HEK293 (cell line): ENCODE measurements around the gene KATNAL1.
"Not testable (repeated sequence)": the region's sequence is repeated elsewhere in the genome, so short reads cannot be mapped to it uniquely, and the experiment has no call there.

Experiments
- CTCF ChIA-PET: fragments of 350-600 bp; formaldehyde crosslinking; extraction: SDS; loops from one replicate; lab custom pipeline; 2021; ENCODE audit warnings: antibody characterized with exemption; lab: Yijun Ruan, JAX
- POLR2A ChIA-PET: fragments of 300-600 bp; formaldehyde crosslinking; extraction: SDS; loops from one replicate; lab custom pipeline; 2020; ENCODE audit warnings: antibody characterized with exemption, inconsistent platforms; lab: Yijun Ruan, JAX
- H3K27ac ChIP-seq: fragments of 200-500 bp; sonication (Bioruptor generic); 2 replicates; pipeline ENCODE4 v1.5.1; 2014; ENCODE audit warnings: low read depth, low read length, control low read depth, inconsistent platforms; ENCODE audit errors: extremely low read depth
- H3K36me3 ChIP-seq, 2 experiments: fragments of 200-500 bp in 1 of 2; sonication (Bioruptor generic) in 1 of 2; 1 replicate in 1 of 2; 2 replicates in 1 of 2; pipeline ENCODE4 v1.5.1; 2014 to 2017; ENCODE audit warnings: inconsistent platforms in 2 of 2, low read length in 2 of 2; ENCODE audit not compliant: control insufficient read depth in 2 of 2, insufficient read depth in 1 of 2
- H3K4me1 ChIP-seq: fragments of 200-500 bp; sonication (Bioruptor generic); 2 replicates; pipeline ENCODE4 v1.5.1; 2014; ENCODE audit warnings: mild to moderate bottlenecking, low read length, inconsistent platforms; ENCODE audit not compliant: control insufficient read depth, insufficient read depth
- H3K4me3 ChIP-seq: 2 replicates; pipeline ENCODE4 v1.5.1; 2011; ENCODE audit warnings: low read depth, mild to moderate bottlenecking, control low read depth, low read length, moderate library complexity
- H3K9me3 ChIP-seq: fragments of 200-500 bp; sonication (Bioruptor generic); 2 replicates; pipeline ENCODE4 v1.5.1; 2014; ENCODE audit warnings: low read depth, low read length, inconsistent platforms; ENCODE audit not compliant: control insufficient read depth, insufficient read depth
- FEZF1 ChIP-seq: fragments of 450-650 bp; formaldehyde crosslinking; IDR thresholded peaks from 2 replicates; pipeline ENCODE4 v1.5.1; 2016; ENCODE audit warnings: missing biosample characterization, missing genetic modification characterization
- GFI1B ChIP-seq: fragments of 450-650 bp; formaldehyde crosslinking; IDR thresholded peaks from 2 replicates; pipeline ENCODE4 v1.5.1; 2016; ENCODE audit warnings: missing biosample characterization, missing genetic modification characterization
- KLF7 ChIP-seq: fragments of 450-650 bp; formaldehyde crosslinking; IDR thresholded peaks from 2 replicates; pipeline ENCODE4 v1.5.1; 2016; ENCODE audit warnings: missing biosample characterization, missing genetic modification characterization, borderline replicate concordance
- MZF1 ChIP-seq: fragments of 450-650 bp; formaldehyde crosslinking; IDR thresholded peaks from 2 replicates; pipeline ENCODE4 v1.5.1; 2017; ENCODE audit warnings: missing biosample characterization, missing genetic modification characterization, borderline replicate concordance
- PRDM6 ChIP-seq: fragments of 450-650 bp; formaldehyde crosslinking; IDR thresholded peaks from 2 replicates; pipeline ENCODE4 v1.5.1; 2017; ENCODE audit warnings: missing biosample characterization, missing genetic modification characterization
- REPIN1 ChIP-seq: fragments of 450-650 bp; formaldehyde crosslinking; IDR thresholded peaks from 2 replicates; pipeline ENCODE4 v1.5.1; 2017; ENCODE audit warnings: missing biosample characterization, missing genetic modification characterization, low read depth
- YY1 ChIP-seq: fragments of 450-650 bp; formaldehyde crosslinking; IDR thresholded peaks from 2 replicates; pipeline ENCODE4 v1.5.1; 2018; ENCODE audit warnings: missing biosample characterization, missing genetic modification characterization
- ZBTB20 ChIP-seq: fragments of 450-650 bp; formaldehyde crosslinking; IDR thresholded peaks from 2 replicates; pipeline ENCODE4 v1.5.1; 2016; ENCODE audit warnings: missing biosample characterization, missing genetic modification characterization
- ZIC2 ChIP-seq: fragments of 450-650 bp; formaldehyde crosslinking; IDR thresholded peaks from 2 replicates; pipeline ENCODE4 v1.5.1; 2016; ENCODE audit warnings: missing biosample characterization, missing genetic modification characterization
- ZNF121 ChIP-seq: fragments of 450-650 bp; formaldehyde crosslinking; IDR thresholded peaks from 2 replicates; pipeline ENCODE4 v1.5.1; 2016; ENCODE audit warnings: missing biosample characterization, missing genetic modification characterization
- ZNF175 ChIP-seq: fragments of 450-650 bp; formaldehyde crosslinking; IDR thresholded peaks from 2 replicates; pipeline ENCODE4 v1.5.1; 2016; ENCODE audit warnings: missing biosample characterization, missing genetic modification characterization
- ZNF280D ChIP-seq: fragments of 450-650 bp; formaldehyde crosslinking; IDR thresholded peaks from 2 replicates; pipeline ENCODE4 v1.5.1; 2016; ENCODE audit warnings: missing biosample characterization, missing genetic modification characterization
- ZNF341 ChIP-seq: fragments of 450-650 bp; formaldehyde crosslinking; IDR thresholded peaks from 2 replicates; pipeline ENCODE4; 2016; ENCODE audit warnings: low read depth, missing biosample characterization, missing genetic modification characterization
- ZNF37A ChIP-seq: fragments of 450-650 bp; IDR thresholded peaks from 2 replicates; pipeline ENCODE4 v1.5.1; 2018; ENCODE audit warnings: missing biosample characterization, missing genetic modification characterization
- ZNF600 ChIP-seq: fragments of 450-650 bp; formaldehyde crosslinking; IDR thresholded peaks from 2 replicates; pipeline ENCODE4 v1.5.1; 2016; ENCODE audit warnings: missing biosample characterization, missing genetic modification characterization
- ZNF830 ChIP-seq: fragments of 450-650 bp; IDR thresholded peaks from 2 replicates; pipeline ENCODE4 v1.5.0; 2018; ENCODE audit warnings: missing biosample characterization, missing genetic modification characterization, low read depth, mild to moderate bottlenecking, moderate library complexity
- ZNF843 ChIP-seq: fragments of 450-650 bp; formaldehyde crosslinking; IDR thresholded peaks from 2 replicates; pipeline ENCODE4 v1.5.1; 2016; ENCODE audit warnings: missing biosample characterization, missing genetic modification characterization
- ZSCAN30 ChIP-seq: fragments of 450-650 bp; IDR thresholded peaks from 2 replicates; pipeline ENCODE4 v1.5.1; 2018; ENCODE audit warnings: missing biosample characterization, mild to moderate bottlenecking, missing genetic modification characterization, moderate library complexity

The KATNAL1 gene

DNA sequence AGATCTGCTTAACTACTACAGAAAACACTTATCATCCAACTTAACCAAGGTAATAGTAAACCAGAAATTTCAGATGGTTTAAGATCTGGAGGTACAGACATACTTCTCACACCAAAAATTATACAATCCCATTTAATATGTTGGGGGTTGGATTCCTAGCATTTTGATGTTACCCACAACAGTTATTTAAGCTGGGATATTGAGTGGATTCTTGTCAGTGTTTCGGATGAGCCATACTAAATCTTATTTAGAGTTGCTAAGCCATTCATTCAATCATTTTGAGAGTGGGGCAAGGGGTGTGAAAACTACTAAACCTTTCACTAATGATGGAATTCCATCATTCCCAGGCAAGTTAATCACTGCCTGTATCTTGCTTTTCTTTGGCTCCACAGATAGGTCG, 40.6 kb downstream of the KATNAL1 start (continued):
- TF ChIP-seq KLF7 (tag by site-specific recombination) (no peak), REPIN1 (tag by site-specific recombination) (no peak), YY1 (tag by site-specific recombination) (no peak), ZSCAN30 (tag by site-specific recombination) (no peak)

DNA sequence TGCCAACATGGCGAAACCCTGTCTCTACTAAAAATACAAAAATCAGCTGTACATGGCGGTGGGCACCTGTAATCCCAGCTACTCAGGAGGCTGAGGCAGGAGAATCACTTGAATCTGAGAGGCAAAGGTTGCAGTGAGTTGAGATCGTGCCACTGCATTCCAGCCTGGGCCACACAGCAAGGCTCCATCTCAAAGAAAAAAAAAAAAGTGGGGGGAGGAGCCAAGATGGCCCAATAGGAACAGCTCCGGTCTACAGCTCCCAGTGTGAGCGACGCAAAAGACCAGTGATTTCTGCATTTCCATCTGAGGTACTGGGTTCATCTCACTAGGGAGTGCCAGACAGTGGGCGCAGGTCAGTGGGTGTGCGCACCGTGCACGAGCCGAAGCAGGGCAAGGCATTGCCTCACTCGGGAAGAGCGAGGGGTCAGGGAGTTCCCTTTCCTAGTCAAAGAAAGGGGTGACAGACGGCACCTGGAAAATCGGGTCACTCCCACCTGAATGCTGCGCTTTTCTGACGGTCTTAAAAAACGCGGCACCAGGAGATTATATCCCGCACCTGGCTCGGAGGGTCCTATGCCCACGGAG, 48.1 kb downstream of the KATNAL1 start:
- H3K27ac ChIP-seq, H3K4me3 ChIP-seq, H3K4me1 ChIP-seq, H3K36me3 ChIP-seq, CTCF ChIA-PET: not testable (repeated sequence)
- POLR2A ChIA-PET, result interaction anchor here (0.6 kb wide), 1 partner anchor 70 kb away, joined by 3 read pairs; no protein-coding TSS in a partner anchor
- TF ChIP-seq ZNF341 (tag by site-specific recombination), result peak; percentile 37
- TF ChIP-seq, all 188 proteins: peak for 1; not testable (repeated sequence) for 187
- not testable (repeated sequence) for H3K9me3 ChIP-seq

DNA sequence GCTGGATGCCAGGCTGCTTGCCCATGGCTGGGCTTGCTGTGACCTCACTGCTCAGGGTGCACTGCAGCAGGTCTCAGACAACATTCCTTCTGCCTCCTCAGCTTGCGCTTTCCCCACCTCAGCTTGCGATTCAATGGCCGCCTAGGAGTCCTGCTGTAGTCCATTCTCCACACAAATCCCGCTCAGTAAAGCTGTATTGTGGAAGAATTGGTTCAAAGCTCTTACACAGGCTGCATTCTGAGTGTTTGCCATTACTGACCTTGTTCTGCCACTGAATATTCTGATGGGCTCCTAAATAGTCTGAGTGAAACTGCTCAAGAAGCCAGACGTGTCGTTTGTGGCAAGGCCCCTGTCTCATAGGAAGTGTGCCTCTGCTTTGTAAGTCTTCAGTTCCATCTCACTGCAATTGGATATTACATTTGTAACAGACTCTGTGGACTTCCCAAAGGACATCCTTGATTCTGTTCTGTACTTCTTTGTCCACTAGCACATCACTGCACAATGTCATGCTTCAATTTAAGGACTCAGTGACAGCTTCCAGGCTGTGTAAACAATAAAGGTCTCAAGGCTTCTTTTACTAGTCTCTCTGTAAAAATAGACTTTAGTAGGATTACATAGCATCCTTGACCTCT, 49.8 kb downstream of the KATNAL1 start:
- Histone ChIP-seq H3K4me3 (no peak overlapping the region), H3K4me1 (0 out of 2 replicates have a peak, but pooled peaks cover 4% of the 10 kb centered on the region), H3K36me3 (peaks cover 0 to 3% of the 10 kb centered on the region in 2 experiments; a peak in 1 of 3 replicates), H3K27ac (no peak overlapping the region), H3K9me3 (no peaks in the 10 kb centered on the region)
- ChIA-PET POLR2A (no interaction called here), CTCF (no interaction called here)
- peak; percentile 59 for TF ChIP-seq ZNF600 (tag by site-specific recombination)
- TF ChIP-seq ZNF175 (tag by site-specific recombination), result no peak
- TF ChIP-seq PRDM6, result peak; percentile 28; the same call in 1 of the 2 replicates
- peak; percentile 57 for TF ChIP-seq ZIC2 (tag by site-specific recombination)

GRCh38 chr13:30256713-30257467, 50.5 kb downstream of the KATNAL1 start:
- TF ChIP-seq MZF1 (tag by site-specific recombination) (peak; percentile 18; the same call in 1 of the 2 replicates), FEZF1 (tag by site-specific recombination) (peak; percentile 30; the same call in 1 of the 2 replicates), ZIC2 (tag by site-specific recombination) (no peak), PRDM6 (0 out of 2 replicates have a peak, but pooled peaks have one; percentile 12), ZNF37A (tag by site-specific recombination) (no peak), ZNF121 (no peak), ZNF830 (tag by site-specific recombination) (no peak), ZNF843 (tag by site-specific recombination) (no peak), GFI1B (tag by site-specific recombination) (no peak), ZNF280D (no peak), ZBTB20 (no peak)
- no peak overlapping the region for H3K4me3 ChIP-seq
- H3K27ac ChIP-seq, result no peak overlapping the region
- no peaks in the 10 kb centered on the region for H3K9me3 ChIP-seq
- H3K36me3 ChIP-seq, result peaks cover 0 to 3% of the 10 kb centered on the region in 2 experiments; a peak in 1 of 3 replicates
- ChIA-PET POLR2A (no interaction called here), CTCF (no interaction called here)
- 0 out of 2 replicates have a peak, but pooled peaks cover 4% of the 10 kb centered on the region for H3K4me1 ChIP-seq
